HG03571 (cell line): Measurements from ENCODE around the gene SPOPL.
"Not testable (repeated sequence)": the region's sequence is repeated elsewhere in the genome, so short reads cannot be mapped to it uniquely, and the experiment has no call there.

ENCODE experiments used
- ATAC-seq: cut with Tn5 transposase; IDR thresholded peaks from one replicate; pipeline ENCODE4 v1.9.1; 2021; ENCODE audit not compliant: unreplicated experiment

SPOPL gene

GRCh38 chr2:138522556-138522955 lies 21.0 kb downstream of the SPOPL start:
- peak; percentile 68 for ATAC-seq

GRCh38 chr2:138523018-138523672 lies 21.6 kb downstream of the SPOPL start:
- ATAC-seq = peak; percentile 38

GRCh38 chr2:138523673-138524042 lies 22.1 kb downstream of the SPOPL start:
- ATAC-seq = not testable (repeated sequence)

GRCh38 chr2:138524353-138524752 lies 22.8 kb downstream of the SPOPL start:
- ATAC-seq = not testable (repeated sequence)

- ATAC-seq = no peak
These were observed 30.3 kb downstream of the SPOPL start for GRCh38 chr2:138531913-138532312.

GRCh38 chr2:138534791-138535190 lies 33.2 kb downstream of the SPOPL start:
- no peak for ATAC-seq

DNA sequence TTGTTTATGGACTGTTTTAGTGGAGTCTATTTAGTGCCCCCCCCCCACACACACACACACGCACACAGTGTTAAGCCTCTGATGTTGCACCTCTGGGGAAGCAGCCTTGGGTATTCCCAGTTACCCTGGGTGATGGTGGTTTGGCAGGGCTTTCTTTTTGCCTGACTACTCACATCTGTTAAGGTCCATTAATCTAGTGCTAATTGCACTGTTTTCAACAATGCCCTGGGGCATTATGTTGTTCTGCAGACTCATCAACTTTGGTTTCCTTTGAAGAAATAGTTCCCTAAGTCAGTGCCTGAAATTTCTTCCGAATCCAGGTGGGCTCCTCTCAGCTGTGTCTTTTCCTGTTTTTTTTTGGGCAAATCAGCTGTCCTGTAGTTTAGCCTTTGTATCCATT lies 34.7 kb downstream of the SPOPL start:
- peak; percentile 79 for ATAC-seq

- no peak for ATAC-seq
These were observed 35.2 kb downstream of the SPOPL start for GRCh38 chr2:138536740-138537139.

DNA sequence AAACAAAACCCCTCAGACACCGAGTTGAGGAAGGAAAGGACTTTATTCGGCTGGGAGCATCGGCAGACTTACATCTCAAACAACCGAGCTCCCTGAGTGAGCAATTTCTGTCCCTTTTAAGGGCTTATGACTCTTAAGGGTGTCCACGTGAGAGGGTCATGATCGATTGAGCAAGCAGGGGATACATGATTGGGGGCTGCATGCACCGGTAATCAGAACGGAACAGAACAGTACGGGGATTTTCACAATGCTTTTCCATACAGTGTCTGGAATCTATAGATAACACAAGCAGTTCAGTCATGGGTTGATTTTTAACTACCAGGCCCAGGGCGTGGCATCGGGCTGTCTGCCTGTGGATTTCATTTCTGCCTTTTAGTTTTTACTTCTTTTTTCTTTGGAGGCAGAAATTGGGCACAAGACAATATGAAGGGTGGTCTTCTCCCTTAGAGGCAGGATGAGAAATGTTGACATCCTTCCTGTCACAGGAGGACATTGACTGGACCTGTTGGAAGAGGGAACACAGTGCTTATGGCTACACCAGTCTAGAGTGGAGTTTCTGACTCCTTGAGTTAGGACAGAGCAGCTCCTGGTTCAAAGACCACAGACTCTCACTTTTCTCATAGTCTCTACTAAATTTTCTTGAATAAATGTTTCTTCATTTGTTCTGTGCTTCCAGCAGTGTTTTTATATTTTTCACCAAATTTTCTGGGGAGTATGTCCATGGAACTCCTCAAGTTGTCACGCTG lies 35.8 kb downstream of the SPOPL start:
- ATAC-seq = no peak

- ATAC-seq = not testable (repeated sequence)
These were observed 42.6 kb downstream of the SPOPL start for GRCh38 chr2:138544206-138544605.

DNA sequence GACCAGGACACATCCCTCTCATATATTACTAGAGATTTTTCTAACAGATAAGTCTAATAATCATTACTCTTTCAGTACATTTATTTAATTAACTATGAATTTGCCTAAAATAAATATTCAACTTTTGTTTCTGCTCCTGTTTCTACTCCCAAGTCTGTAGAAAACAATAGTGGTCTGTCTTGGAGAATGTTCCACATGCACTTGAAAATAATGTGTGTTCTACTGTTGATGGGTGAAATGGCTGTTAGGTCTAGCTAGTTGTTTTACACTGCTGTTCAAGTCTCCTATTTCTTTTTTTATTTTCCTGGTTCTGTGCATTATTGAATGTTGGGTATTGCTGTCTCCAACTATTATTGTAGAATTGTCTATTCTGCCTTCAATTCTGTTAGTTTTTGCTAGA lies 47.2 kb downstream of the SPOPL start:
- no peak for ATAC-seq

- no peak for ATAC-seq
These were observed 48.6 kb downstream of the SPOPL start for GRCh38 chr2:138550172-138550571.

DNA sequence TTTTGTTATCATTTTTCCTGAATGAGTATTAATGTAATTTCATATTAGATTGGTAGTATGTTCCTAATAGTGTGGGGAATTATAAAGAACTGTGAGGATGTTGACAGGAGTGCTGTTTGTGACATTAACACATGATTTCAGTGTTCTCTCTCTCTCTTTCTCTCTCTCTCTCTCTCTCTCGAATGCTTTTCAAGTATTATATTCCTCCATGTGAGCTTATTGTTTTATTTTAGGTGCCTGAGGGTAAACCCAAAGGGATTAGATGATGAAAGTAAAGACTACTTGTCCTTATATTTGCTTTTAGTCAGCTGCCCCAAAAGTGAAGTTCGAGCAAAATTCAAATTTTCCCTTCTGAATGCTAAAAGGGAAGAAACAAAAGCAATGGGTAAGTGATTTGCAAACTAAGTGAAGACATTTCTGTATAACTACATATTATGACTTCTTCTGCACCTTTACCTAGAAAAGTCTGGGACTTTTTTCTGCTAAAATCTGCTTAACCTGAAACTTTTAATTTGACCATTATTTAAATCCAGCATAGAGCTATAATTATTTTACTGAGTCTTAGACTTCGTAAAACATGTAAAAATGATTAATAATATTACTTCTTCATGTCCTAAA lies 49.2 kb downstream of the SPOPL start:
- no peak for ATAC-seq

DNA sequence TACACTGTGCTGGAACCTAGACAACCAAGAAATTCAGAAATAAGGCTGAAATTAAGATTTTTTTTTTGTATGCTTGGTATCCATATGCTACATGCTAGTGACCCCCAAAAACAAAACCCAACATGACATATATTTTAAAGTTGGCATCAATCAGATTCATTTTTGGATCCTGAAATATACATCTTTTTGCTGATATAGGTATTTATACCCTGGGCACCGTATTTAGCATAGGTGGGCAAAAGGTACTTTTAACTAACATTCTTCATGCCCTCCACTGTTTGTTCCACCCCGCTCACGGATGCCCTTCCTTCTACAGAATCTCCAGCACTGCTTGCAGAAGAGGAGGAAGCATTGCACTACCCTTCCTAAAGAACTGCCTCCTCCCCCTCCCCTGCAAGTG lies 52.6 kb downstream of the SPOPL start:
- no peak for ATAC-seq

GRCh38 chr2:138559641-138560040 lies 58.1 kb downstream of the SPOPL start:
- no peak for ATAC-seq

GRCh38 chr2:138564586-138565229 lies 63.1 kb downstream of the SPOPL start:
- ATAC-seq = no peak

DNA sequence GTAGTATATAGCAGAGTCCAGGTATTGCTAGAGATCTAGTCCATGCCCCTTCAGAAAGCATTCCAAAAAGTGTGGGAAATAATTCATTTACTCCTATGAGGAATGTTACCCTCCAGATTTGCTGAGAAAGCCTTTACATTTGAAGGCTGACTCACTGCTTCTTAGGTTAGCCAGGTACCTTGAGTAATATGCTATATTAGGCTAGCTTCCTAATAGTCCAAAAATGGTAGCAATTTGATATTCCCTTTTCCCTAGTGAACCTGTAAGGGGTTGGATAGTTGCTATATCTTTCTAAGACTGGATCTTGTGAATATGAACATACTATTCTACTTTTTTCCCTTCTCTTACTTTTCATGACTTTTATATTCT lies 63.6 kb downstream of the SPOPL start:
- no peak for ATAC-seq

GRCh38 chr2:138572318-138572717 lies 70.7 kb downstream of the SPOPL start:
- ATAC-seq = no peak

- no peak for ATAC-seq
These were observed 75.5 kb downstream of the SPOPL start for GRCh38 chr2:138577066-138577465.

- no peak for ATAC-seq
These were observed 78.0 kb downstream of the SPOPL start for GRCh38 chr2:138579556-138579955.

GRCh38 chr2:138581909-138582308 lies 80.3 kb downstream of the SPOPL start:
- ATAC-seq = no peak

DNA sequence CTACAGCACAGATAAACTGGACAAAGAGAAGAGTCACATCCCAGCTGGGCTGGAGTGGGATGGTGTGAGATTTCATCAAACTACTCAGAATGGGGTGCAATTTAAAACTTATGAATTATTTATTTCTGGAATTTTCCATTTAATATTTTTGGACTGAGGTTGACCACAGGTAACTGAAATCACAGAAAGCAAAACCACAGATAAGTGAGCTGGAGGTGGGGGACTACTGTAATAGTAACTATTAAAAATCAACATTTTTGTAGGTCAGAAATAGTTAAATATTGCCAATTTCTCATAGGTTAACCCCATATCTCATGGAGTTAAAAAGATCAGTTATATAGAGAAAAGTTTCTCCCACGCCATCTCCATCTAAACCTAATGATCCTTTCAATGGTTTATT lies 88.1 kb downstream of the SPOPL start:
- no peak for ATAC-seq
